Body of pancreas (tissue), 4 donors: Measurements from ENCODE around the gene ADARB1.

Experiments
- POLR2A ChIP-seq, 3 donors: fragments of 450-650 bp; IDR thresholded peaks; one replicate each; pipeline ENCODE4 v1.6.1; 2016; ENCODE audit warnings: antibody characterized with exemption in 3 of 3, mild to moderate bottlenecking in 2 of 3
- TF ChIP-seq, protein P1 (sequence below), 7 experiments: fragments of 450-650 bp in 4 of 7; fragments of 200-600 bp in 3 of 7; sonication (generic) in 3 of 7; IDR thresholded peaks; one replicate each; pipeline ENCODE4 v1.5.1; 2016 to 2019; ENCODE audit warnings: antibody characterized with exemption in 7 of 7

DNA sequence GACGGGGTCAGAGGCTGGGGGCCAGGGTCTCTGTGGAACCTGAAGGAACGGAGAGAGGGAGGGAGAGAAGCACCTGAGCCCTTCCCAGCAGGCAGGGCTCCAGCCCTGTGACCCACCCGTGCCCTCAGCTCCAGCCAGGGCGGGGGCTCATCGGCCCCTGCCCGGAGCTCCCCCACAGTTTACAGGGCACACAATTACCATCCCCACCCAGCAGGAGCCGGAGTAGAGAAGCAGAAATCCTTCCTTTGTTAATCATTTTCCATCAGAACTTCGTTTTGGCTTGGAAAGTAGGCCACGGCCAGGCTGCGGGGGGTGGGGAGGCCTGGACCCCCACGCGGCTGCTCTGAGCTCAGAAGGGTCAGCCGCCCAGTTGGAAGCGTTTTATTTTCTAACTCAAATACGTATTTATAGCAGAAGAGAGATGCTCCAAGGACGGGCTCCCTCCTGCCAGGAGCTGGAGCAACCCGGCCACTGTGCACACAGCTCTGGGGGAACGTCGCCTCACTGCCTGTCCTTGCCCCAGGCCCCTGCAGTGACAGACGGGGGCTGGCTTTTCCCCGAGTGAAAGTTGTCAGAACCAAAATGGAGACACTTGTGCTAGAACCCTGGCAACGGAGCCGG lies 42.7 kb upstream of the ADARB1 start:
- TF ChIP-seq, protein P1, sequence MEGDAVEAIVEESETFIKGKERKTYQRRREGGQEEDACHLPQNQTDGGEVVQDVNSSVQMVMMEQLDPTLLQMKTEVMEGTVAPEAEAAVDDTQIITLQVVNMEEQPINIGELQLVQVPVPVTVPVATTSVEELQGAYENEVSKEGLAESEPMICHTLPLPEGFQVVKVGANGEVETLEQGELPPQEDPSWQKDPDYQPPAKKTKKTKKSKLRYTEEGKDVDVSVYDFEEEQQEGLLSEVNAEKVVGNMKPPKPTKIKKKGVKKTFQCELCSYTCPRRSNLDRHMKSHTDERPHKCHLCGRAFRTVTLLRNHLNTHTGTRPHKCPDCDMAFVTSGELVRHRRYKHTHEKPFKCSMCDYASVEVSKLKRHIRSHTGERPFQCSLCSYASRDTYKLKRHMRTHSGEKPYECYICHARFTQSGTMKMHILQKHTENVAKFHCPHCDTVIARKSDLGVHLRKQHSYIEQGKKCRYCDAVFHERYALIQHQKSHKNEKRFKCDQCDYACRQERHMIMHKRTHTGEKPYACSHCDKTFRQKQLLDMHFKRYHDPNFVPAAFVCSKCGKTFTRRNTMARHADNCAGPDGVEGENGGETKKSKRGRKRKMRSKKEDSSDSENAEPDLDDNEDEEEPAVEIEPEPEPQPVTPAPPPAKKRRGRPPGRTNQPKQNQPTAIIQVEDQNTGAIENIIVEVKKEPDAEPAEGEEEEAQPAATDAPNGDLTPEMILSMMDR (IDR thresholded peaks at IDR 0.05), result no peak
- no peak for TF ChIP-seq POLR2A (IDR thresholded peaks at IDR 0.05)
